Endothelial cell of umbilical vein (primary cell): Measurements from ENCODE around the gene BCOR. TPM values are rescaled to one million over a fixed set of nuclear protein-coding genes. Genes with fewer than 3 reads are reported as not detected.

ENCODE experiments used
- BruUV-seq: library from RNA; stranded (reverse); fragments of 400-500 nt; replicated peaks from 2 replicates; lab custom pipeline; 2021; lab: Mats Ljungman, UMichigan
- CTCF ChIA-PET: fragments of 300-600, 350-600 bp; sonication (Branson Sonifier 250); formaldehyde crosslinking; loops from one replicate; lab custom pipeline; 2021; ENCODE audit warnings: antibody characterized with exemption, inconsistent platforms; lab: Charles Lee
- POLR2A ChIA-PET: fragments of 300-600, 350-600 bp; sonication (Branson Sonifier 250); formaldehyde crosslinking; loops from one replicate; lab custom pipeline; 2021; ENCODE audit warnings: antibody characterized with exemption, inconsistent platforms; lab: Charles Lee
- DNase-seq: peaks from one replicate; pipeline ENCODE4 v3.0.0-alpha.2; 2011; ENCODE audit warnings: low read depth, low spot score
- FAIRE-seq: peaks from 2 replicates; lab custom pipeline; 2011; peaks lifted over from hg19 to GRCh38; lab: Jason Lieb, UNC
- H2AFZ ChIP-seq: 2 replicates; pipeline ENCODE4 v1.6.0; 2012; ENCODE audit warnings: low read depth, low read length, control low read depth, inconsistent platforms
- H3K27ac ChIP-seq: 2 replicates; pipeline ENCODE4 v1.5.1; 2011; ENCODE audit warnings: low read depth, mild to moderate bottlenecking, control low read depth, low read length, moderate library complexity; ENCODE audit not compliant: insufficient read depth
- H3K27me3 ChIP-seq, 2 experiments: 2 replicates each; pipeline versions ENCODE4 v1.6.0 to v1.6.1; 2011; ENCODE audit warnings: low read length in 2 of 2, mixed read lengths in 1 of 2; ENCODE audit not compliant: control insufficient read depth in 2 of 2, insufficient read depth in 2 of 2
- H3K36me3 ChIP-seq, 2 experiments: 2 replicates in 1 of 2; 3 replicates in 1 of 2; pipeline ENCODE4 v1.5.1; 2011; ENCODE audit warnings: low read length in 2 of 2, mild to moderate bottlenecking in 1 of 2, moderate library complexity in 1 of 2; ENCODE audit not compliant: control insufficient read depth in 2 of 2, insufficient read depth in 2 of 2; ENCODE audit errors: extremely low read depth in 1 of 2
- H3K4me1 ChIP-seq: 3 replicates; pipeline ENCODE4 v1.5.1; 2011; ENCODE audit warnings: mild to moderate bottlenecking, low read length; ENCODE audit not compliant: control insufficient read depth, insufficient read depth; ENCODE audit errors: extremely low read depth
- H3K4me2 ChIP-seq: 2 replicates; pipeline ENCODE4 v1.6.1; 2011; ENCODE audit warnings: low read length, control low read depth, mixed read lengths; ENCODE audit not compliant: insufficient read depth
- H3K4me3 ChIP-seq, 3 experiments: fragments of 200-600 bp in 1 of 3; sonication (generic), shearing (Covaris generic) in 1 of 3; replicated peaks in 1 of 3; 2 replicates each; pipeline ENCODE4 v1.5.1; 2011 to 2016; ENCODE audit warnings: control low read depth in 3 of 3, low read length in 3 of 3, mild to moderate bottlenecking in 2 of 3, inconsistent platforms in 1 of 3, low read depth in 1 of 3, moderate library complexity in 1 of 3; ENCODE audit not compliant: insufficient read depth in 1 of 3
- H3K79me2 ChIP-seq: 2 replicates; pipeline ENCODE4 v1.6.0; 2012; ENCODE audit warnings: low read length, inconsistent platforms; ENCODE audit not compliant: control insufficient read depth, insufficient read depth
- H3K9ac ChIP-seq: replicated peaks from 2 replicates; pipeline ENCODE3; 2011; ENCODE audit warnings: low read length, control low read depth; ENCODE audit not compliant: insufficient read depth; ENCODE audit errors: extremely low read depth
- H3K9me1 ChIP-seq: replicated peaks from 3 replicates; pipeline ENCODE4 v1.6.0; 2011; ENCODE audit warnings: mild to moderate bottlenecking, low read length; ENCODE audit not compliant: control insufficient read depth, insufficient read depth; ENCODE audit errors: extremely low read depth
- H3K9me3 ChIP-seq: replicated peaks from 2 replicates; pipeline ENCODE4 v1.5.1; 2012; ENCODE audit warnings: low read length, inconsistent platforms; ENCODE audit not compliant: control insufficient read depth, insufficient read depth
- H4K20me1 ChIP-seq: replicated peaks from 2 replicates; pipeline ENCODE3; 2011; ENCODE audit warnings: mild to moderate bottlenecking, low read length; ENCODE audit not compliant: control insufficient read depth, insufficient read depth; ENCODE audit errors: extremely low read depth
- CTCF ChIP-seq, 2 donors: IDR thresholded peaks; 1 replicate in 1 of 2; 2 replicates in 1 of 2; pipeline ENCODE4 v1.5.1; 2011; ENCODE audit warnings: low read length in 2 of 2, mild to moderate bottlenecking in 2 of 2, moderate library complexity in 2 of 2, control low read depth in 1 of 2, inconsistent platforms in 1 of 2, low read depth in 1 of 2; ENCODE audit not compliant: insufficient read depth in 1 of 2; ENCODE audit errors: extremely low read depth in 1 of 2
- EZH2 ChIP-seq: IDR thresholded peaks from 2 replicates; pipeline ENCODE4 v1.6.1; 2012; ENCODE audit warnings: borderline replicate concordance, low read depth, mild to moderate bottlenecking, moderate library complexity, low read length, inconsistent platforms; ENCODE audit not compliant: severe bottlenecking
- FOS ChIP-seq: IDR thresholded peaks from 2 replicates; pipeline ENCODE4 v1.6.1; 2011; ENCODE audit warnings: mild to moderate bottlenecking, low read length, moderate library complexity, borderline replicate concordance; ENCODE audit not compliant: insufficient read depth
- GATA2 ChIP-seq: IDR thresholded peaks from 2 replicates; pipeline ENCODE4 v1.7.0; 2011; ENCODE audit warnings: low read depth, mild to moderate bottlenecking, moderate library complexity, mixed read lengths, low read length; ENCODE audit not compliant: insufficient read length, insufficient read depth
- JUN ChIP-seq: IDR thresholded peaks from 2 replicates; pipeline ENCODE4 v1.6.1; 2011; ENCODE audit warnings: borderline replicate concordance, low read depth; ENCODE audit not compliant: insufficient read length, insufficient read depth
- MYC ChIP-seq: IDR thresholded peaks from one replicate; pipeline ENCODE4 v1.6.1; 2011; ENCODE audit warnings: mild to moderate bottlenecking, low read depth, low read length
- POLR2A ChIP-seq: IDR thresholded peaks from 2 replicates; pipeline ENCODE4 v1.6.1; 2012; ENCODE audit warnings: low read depth, mild to moderate bottlenecking, control low read depth, low read length
- POLR2AphosphoS5 ChIP-seq: IDR thresholded peaks from 2 replicates; pipeline ENCODE4 v1.6.1; 2012; ENCODE audit warnings: low read depth, mild to moderate bottlenecking, control low read depth, low read length, moderate library complexity; ENCODE audit not compliant: insufficient read depth
- dilution Hi-C: fragments of 300-500 bp; cut with MboI; formaldehyde crosslinking; loops from one replicate; pipeline ENCODE4 v1.15.0; 2019; ENCODE audit warnings: low sequenced_read_pairs; ENCODE audit not compliant: extremely low pct_ligation_motif_present
- intact Hi-C: fragments of 100-400 bp; cut with micrococcal nuclease; formaldehyde crosslinking; loops from one replicate; pipeline ENCODE4 v1.10.0; 2022
- polyA plus RNA-seq, 4 experiments: library from polyadenylated mRNA; depleted of rRNA in 3 of 4; stranded (reverse) in 3 of 4; unstranded in 1 of 4; fragments of >200 nt; gene quantifications; 2 replicates each; pipeline versions ENCODE4 v1.2.1 to v1.2.3, GENCODE V29; 2011 to 2012; ENCODE audit warnings: missing spikeins in 1 of 4
- total RNA-seq: library from RNA; stranded (reverse); gene quantifications from 2 replicates; pipeline ENCODE4 v1.2.3, GENCODE V29; 2021
- TF ChIP-seq, protein P1 (sequence below): IDR thresholded peaks from 2 replicates; pipeline ENCODE4 v1.6.1; 2011; ENCODE audit not compliant: insufficient read depth, insufficient read length

Gene BCOR
- total and polyA plus RNA-seq, 2 donors (not counting 3 experiments of a cell fraction or from before 2014, with no cell fraction given): 10.1 to 24.2 TPM

- no TSS peak for BruUV-seq
- Histone ChIP-seq H3K4me2 (no peak overlapping the region), H3K9me3 (no peaks in the 10 kb centered on the region), H3K4me1 (peaks cover 7% of the 10 kb centered on the region), H3K79me2 (no peaks in the 10 kb centered on the region), H3K27me3 (no peaks in the 10 kb centered on the region), H3K9me1 (no peaks in the 10 kb centered on the region), H2AFZ (no peak overlapping the region), H3K36me3 (no peaks in the 10 kb centered on the region), H3K27ac (no peak overlapping the region), H3K4me3 (no peak overlapping the region), H4K20me1 (no peaks in the 10 kb centered on the region), H3K9ac (no peak overlapping the region)
- DNase-seq: no peak
- CTCF ChIA-PET: no interaction called here
- dilution Hi-C loops (no loop called here), intact Hi-C loops (no loop called here)
- FAIRE-seq: no peak
- POLR2A ChIA-PET: no interaction called here
- TF ChIP-seq FOS: no peak
- TF ChIP-seq GATA2: no peak
- TF ChIP-seq, protein P1, sequence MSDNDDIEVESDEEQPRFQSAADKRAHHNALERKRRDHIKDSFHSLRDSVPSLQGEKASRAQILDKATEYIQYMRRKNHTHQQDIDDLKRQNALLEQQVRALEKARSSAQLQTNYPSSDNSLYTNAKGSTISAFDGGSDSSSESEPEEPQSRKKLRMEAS: no peak
- no peak for TF ChIP-seq EZH2
- TF ChIP-seq JUN: no peak
- TF ChIP-seq POLR2A: no peak
- TF ChIP-seq MYC: no peak
- TF ChIP-seq POLR2AphosphoS5: no peak
- TF ChIP-seq CTCF (IDR thresholded peaks at IDR 0.05; ENCODE audit: extremely low read depth in 1 of 2, insufficient read depth in 1 of 2, low read depth in 1 of 2, low read length in 2 of 2): no peak
Measured at GRCh38 chrX:40142417-40142816, 44.7 kb upstream of the BCOR start.
